IPS-20b (cell line): Measurements from ENCODE around the gene GYS1.
A peak's percentile ranks its signal among the peaks of the same experiment; 100 is the strongest.

ENCODE experiments used
- H3K27ac ChIP-seq: one replicate; pipeline ENCODE4 v1.5.1; 2013; ENCODE audit warnings: low read length
- H3K27me3 ChIP-seq: 2 replicates; pipeline ENCODE4 v1.6.1; 2013; ENCODE audit warnings: mild to moderate bottlenecking, low read length, inconsistent platforms; ENCODE audit not compliant: insufficient read depth
- H3K36me3 ChIP-seq: 2 replicates; pipeline ENCODE4 v1.6.1; 2013; ENCODE audit warnings: low read depth, mild to moderate bottlenecking, inconsistent platforms, low read length, moderate library complexity; ENCODE audit not compliant: insufficient read depth
- H3K4me1 ChIP-seq: 2 replicates; pipeline ENCODE4 v1.6.1; 2013; ENCODE audit warnings: mild to moderate bottlenecking, control low read depth, inconsistent platforms, low read length, moderate library complexity; ENCODE audit not compliant: insufficient read depth
- H3K4me3 ChIP-seq: 2 replicates; pipeline ENCODE4 v1.5.1; 2013; ENCODE audit warnings: mild to moderate bottlenecking, low read length, inconsistent platforms
- H3K9ac ChIP-seq: 2 replicates; pipeline ENCODE4 v1.6.1; 2013; ENCODE audit warnings: low read depth, mild to moderate bottlenecking, inconsistent platforms, low read length, moderate library complexity
- H3K9me3 ChIP-seq: 2 replicates; pipeline ENCODE4 v1.6.1; 2013; ENCODE audit warnings: mild to moderate bottlenecking, low read depth, low read length, inconsistent platforms; ENCODE audit not compliant: insufficient read depth

Gene GYS1

GRCh38 chr19:48965040-48965805 is 27.9 kb downstream of the GYS1 start, which contains the start of gene FTL:
Gene FTL (plus strand): TSS chr19:48965309. CDS start chr19:48965508, 199 bp downstream.
- peaks cover 17% of the 10 kb centered on the region for H3K4me1 ChIP-seq
- peaks cover 43% of the 10 kb centered on the region for H3K36me3 ChIP-seq
- H3K4me3 ChIP-seq = peak within 1 kb of the TSS; percentile 86
- peak within 1 kb of the TSS; percentile 95 for H3K9ac ChIP-seq
- peak within 1 kb of the TSS; percentile 71 for H3K27ac ChIP-seq
- no peaks in the 10 kb centered on the region for H3K9me3 ChIP-seq
- no peaks in the 10 kb centered on the region for H3K27me3 ChIP-seq

GRCh38 chr19:48964205-48965039 is 28.7 kb downstream of the GYS1 start:
- H3K27ac ChIP-seq = peak overlapping the region; percentile 50
- H3K36me3 ChIP-seq = peaks cover 35% of the 10 kb centered on the region
- peak overlapping the region; percentile 83 for H3K9ac ChIP-seq
- H3K27me3 ChIP-seq = no peaks in the 10 kb centered on the region
- peak overlapping the region; percentile 67 for H3K4me3 ChIP-seq
- H3K4me1 ChIP-seq = peaks cover 17% of the 10 kb centered on the region
- H3K9me3 ChIP-seq = no peaks in the 10 kb centered on the region

GRCh38 chr19:48963371-48964204 is 29.5 kb downstream of the GYS1 start:
- H3K9me3 ChIP-seq = no peaks in the 10 kb centered on the region
- peak overlapping the region; percentile 67 for H3K4me3 ChIP-seq
- H3K27me3 ChIP-seq = no peaks in the 10 kb centered on the region
- H3K36me3 ChIP-seq = peaks cover 34% of the 10 kb centered on the region
- peak overlapping the region; percentile 83 for H3K9ac ChIP-seq
- peaks cover 17% of the 10 kb centered on the region for H3K4me1 ChIP-seq
- peak overlapping the region; percentile 98 for H3K27ac ChIP-seq

- Histone ChIP-seq H3K27me3 (no peaks in the 10 kb centered on the region), H3K4me3 (no peak overlapping the region), H3K27ac (no peak overlapping the region), H3K9me3 (no peaks in the 10 kb centered on the region), H3K36me3 (peaks cover 33% of the 10 kb centered on the region), H3K9ac (no peak overlapping the region; the same call in 1 of the 2 replicates), H3K4me1 (peaks cover 17% of the 10 kb centered on the region)
Measured at GRCh38 chr19:48962849-48963165, 30.3 kb downstream of the GYS1 start.

- Histone ChIP-seq H3K27ac (no peak overlapping the region), H3K4me1 (peaks cover 17% of the 10 kb centered on the region), H3K36me3 (peaks cover 35% of the 10 kb centered on the region), H3K9me3 (no peaks in the 10 kb centered on the region), H3K9ac (no peak overlapping the region; the same call in 1 of the 2 replicates), H3K4me3 (no peak overlapping the region), H3K27me3 (no peaks in the 10 kb centered on the region)
Measured at GRCh38 chr19:48962029-48962848, 30.9 kb downstream of the GYS1 start.

GRCh38 chr19:48961673-48962028 is 31.5 kb downstream of the GYS1 start:
- H3K4me3 ChIP-seq = no peak overlapping the region
- H3K36me3 ChIP-seq = peaks cover 34% of the 10 kb centered on the region
- no peaks in the 10 kb centered on the region for H3K9me3 ChIP-seq
- H3K9ac ChIP-seq = no peak overlapping the region
- H3K27ac ChIP-seq = no peak overlapping the region
- H3K4me1 ChIP-seq = peaks cover 17% of the 10 kb centered on the region
- H3K27me3 ChIP-seq = no peaks in the 10 kb centered on the region

- Histone ChIP-seq H3K27me3 (no peaks in the 10 kb centered on the region), H3K4me1 (peaks cover 17% of the 10 kb centered on the region), H3K36me3 (peaks cover 32% of the 10 kb centered on the region), H3K9me3 (no peaks in the 10 kb centered on the region), H3K27ac (no peak overlapping the region), H3K4me3 (no peak overlapping the region), H3K9ac (no peak overlapping the region)
Measured at GRCh38 chr19:48961051-48961649, 32.0 kb downstream of the GYS1 start.

- Histone ChIP-seq H3K27ac (no peak overlapping the region), H3K27me3 (no peaks in the 10 kb centered on the region), H3K4me1 (peaks cover 23% of the 10 kb centered on the region), H3K9me3 (no peaks in the 10 kb centered on the region), H3K4me3 (no peak overlapping the region), H3K9ac (no peak overlapping the region), H3K36me3 (peaks cover 35% of the 10 kb centered on the region)
Measured at GRCh38 chr19:48959341-48960239, 33.5 kb downstream of the GYS1 start.

GRCh38 chr19:48958006-48958405 is 35.1 kb downstream of the GYS1 start:
- Histone ChIP-seq H3K4me1 (peaks cover 7% of the 10 kb centered on the region; the same call in 1 of the 2 replicates), H3K36me3 (peaks cover 35% of the 10 kb centered on the region), H3K27ac (no peak overlapping the region), H3K4me3 (no peak overlapping the region), H3K9ac (no peak overlapping the region), H3K9me3 (no peaks in the 10 kb centered on the region), H3K27me3 (no peaks in the 10 kb centered on the region)
